ENCODE results near the gene FRK.

FRK gene

DNA sequence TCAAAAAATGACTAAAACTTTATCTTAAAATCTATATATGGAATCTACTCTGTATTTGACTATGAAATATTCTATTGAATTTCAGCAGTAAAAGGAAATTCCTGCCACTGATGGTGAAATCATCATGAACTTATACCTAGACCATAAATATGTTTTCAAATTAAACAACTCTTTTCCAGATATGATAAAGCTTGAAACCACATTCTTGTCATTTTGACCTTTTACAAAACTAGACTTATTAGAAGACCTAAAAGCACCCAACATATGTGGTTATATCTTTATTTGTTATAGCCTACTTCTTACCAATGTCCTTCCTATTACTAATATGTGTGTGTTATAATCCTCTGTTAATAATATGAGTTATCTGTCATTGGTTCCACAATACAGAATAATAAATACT lies 35.3 kb downstream of the FRK start:
- Histone ChIP-seq H3K9me3 (ENCODE audit: control insufficient read depth in 5 of 5, low read length in 5 of 5) (no peaks in the 10 kb centered on the region), H3K4me1 (ENCODE audit: control insufficient read depth in 5 of 5, insufficient read depth in 5 of 5, low read length in 5 of 5) (peaks cover 0 to 3% (median under 1%) of the 10 kb centered on the region in 5 donors), H3K9ac (ENCODE audit: low read length in 5 of 5) (no peak overlapping the region), H3K36me3 (ENCODE audit: control insufficient read depth in 5 of 5, insufficient read depth in 5 of 5, low read length in 5 of 5) (no peaks in the 10 kb centered on the region), H3K27ac (ENCODE audit: low read depth, low read length) (no peak overlapping the region), H3K27me3 (ENCODE audit: control insufficient read depth in 5 of 5, insufficient read depth in 4 of 5, low read length in 5 of 5) (no peaks in the 10 kb centered on the region), H3K4me3 (ENCODE audit: low read depth in 1 of 5, low read length in 5 of 5) (no peak overlapping the region)

DNA sequence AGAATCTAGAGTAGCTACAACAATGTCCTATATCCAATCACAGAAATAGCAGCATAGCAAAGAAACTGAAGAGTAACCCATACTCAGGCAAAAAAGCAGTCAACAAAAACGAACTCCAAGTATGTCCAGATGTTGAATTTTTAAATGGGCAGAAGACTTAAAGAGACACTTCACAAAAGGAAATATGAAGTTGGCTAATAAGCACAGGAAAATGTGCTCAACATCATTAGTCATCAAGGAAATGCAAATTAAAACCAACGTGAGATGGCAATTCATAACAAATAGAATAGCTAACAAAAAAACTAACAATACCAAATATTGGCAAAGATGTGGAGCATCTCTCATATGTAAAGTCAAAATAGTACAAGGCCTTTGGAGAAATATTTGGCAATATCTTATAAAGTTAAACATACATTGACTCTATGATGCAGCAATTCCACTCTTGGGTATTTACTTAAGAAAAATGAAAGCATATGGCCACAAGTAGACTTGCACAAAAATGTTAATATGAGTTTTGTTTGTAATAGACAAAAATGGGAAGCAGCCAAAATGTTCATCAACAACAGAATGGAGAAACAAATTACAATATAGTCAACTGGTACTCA lies 37.7 kb downstream of the FRK start:
- H3K4me1 ChIP-seq (ENCODE audit: control insufficient read depth in 5 of 5, insufficient read depth in 5 of 5, low read length in 5 of 5) = peaks cover 0 to under 1% (median 0%) of the 10 kb centered on the region in 5 donors
- H3K4me3 ChIP-seq (ENCODE audit: low read depth in 1 of 5, low read length in 5 of 5) = no peak overlapping the region
- no peaks in the 10 kb centered on the region for H3K27me3 ChIP-seq (ENCODE audit: control insufficient read depth in 5 of 5, insufficient read depth in 4 of 5, low read length in 5 of 5)
- H3K9ac ChIP-seq (ENCODE audit: low read length in 5 of 5) = no peak overlapping the region
- no peaks in the 10 kb centered on the region for H3K9me3 ChIP-seq (ENCODE audit: control insufficient read depth in 5 of 5, low read length in 5 of 5)
- H3K27ac ChIP-seq (ENCODE audit: low read depth, low read length) = no peak overlapping the region
- no peaks in the 10 kb centered on the region for H3K36me3 ChIP-seq (ENCODE audit: control insufficient read depth in 5 of 5, insufficient read depth in 5 of 5, low read length in 5 of 5)

DNA sequence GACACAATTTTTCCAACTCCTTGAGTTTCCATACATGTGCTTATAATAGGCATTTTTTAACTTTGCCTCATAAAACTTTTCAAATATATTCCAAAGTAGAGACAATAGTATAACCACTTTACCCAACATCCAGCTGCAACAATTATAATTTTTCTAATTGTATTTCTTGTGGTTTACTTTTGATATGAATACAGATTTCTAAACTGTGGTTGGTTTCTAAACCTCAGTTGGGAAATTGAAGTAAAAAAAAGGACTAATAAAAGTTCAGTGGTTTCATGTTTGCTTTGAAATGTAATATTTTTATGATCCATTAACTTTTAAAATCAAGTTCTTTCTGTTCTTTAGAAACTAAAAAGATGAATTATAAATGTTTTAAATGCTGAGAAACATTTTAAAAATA lies 40.0 kb downstream of the FRK start:
- H3K4me3 ChIP-seq (ENCODE audit: low read depth in 1 of 5, low read length in 5 of 5) = no peak overlapping the region
- H3K9me3 ChIP-seq (ENCODE audit: control insufficient read depth in 5 of 5, low read length in 5 of 5) = no peaks in the 10 kb centered on the region
- no peak overlapping the region for H3K27ac ChIP-seq (ENCODE audit: low read depth, low read length)
- peaks cover 0 to 20% (median 15%) of the 10 kb centered on the region in 5 donors for H3K4me1 ChIP-seq (ENCODE audit: control insufficient read depth in 5 of 5, insufficient read depth in 5 of 5, low read length in 5 of 5)
- H3K36me3 ChIP-seq (ENCODE audit: control insufficient read depth in 5 of 5, insufficient read depth in 5 of 5, low read length in 5 of 5) = no peaks in the 10 kb centered on the region
- H3K27me3 ChIP-seq (ENCODE audit: control insufficient read depth in 5 of 5, insufficient read depth in 4 of 5, low read length in 5 of 5) = no peaks in the 10 kb centered on the region
- H3K9ac ChIP-seq (ENCODE audit: low read length in 5 of 5) = no peak overlapping the region

DNA sequence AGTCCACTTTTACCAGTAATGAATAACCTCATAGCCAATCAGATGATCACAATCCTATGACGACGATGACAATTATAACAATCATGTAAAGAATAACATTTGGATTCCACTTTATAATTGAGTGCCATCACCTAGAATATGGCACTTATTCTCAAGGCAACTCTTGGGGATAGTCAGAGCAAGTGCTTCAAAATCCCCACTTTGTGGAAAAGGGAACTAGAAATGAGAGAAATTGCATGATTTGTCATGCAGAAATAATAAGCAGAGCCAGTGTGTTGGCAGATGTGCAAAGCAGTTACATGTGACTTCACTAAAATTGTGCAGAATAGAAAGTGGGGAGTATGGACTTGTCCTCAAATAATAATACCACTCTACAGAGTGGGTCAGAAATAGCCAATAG lies 41.3 kb downstream of the FRK start:
- H3K9me3 ChIP-seq (ENCODE audit: control insufficient read depth in 5 of 5, low read length in 5 of 5) = no peaks in the 10 kb centered on the region
- no peak overlapping the region for H3K9ac ChIP-seq (ENCODE audit: low read length in 5 of 5)
- H3K4me1 ChIP-seq (ENCODE audit: control insufficient read depth in 5 of 5, insufficient read depth in 5 of 5, low read length in 5 of 5) = peaks cover 1 to 26% (median 17%) of the 10 kb centered on the region in 5 donors
- H3K4me3 ChIP-seq (ENCODE audit: low read depth in 1 of 5, low read length in 5 of 5) = no peak overlapping the region
- H3K27ac ChIP-seq (ENCODE audit: low read depth, low read length) = no peak overlapping the region
- no peaks in the 10 kb centered on the region for H3K27me3 ChIP-seq (ENCODE audit: control insufficient read depth in 5 of 5, insufficient read depth in 4 of 5, low read length in 5 of 5)
- no peaks in the 10 kb centered on the region for H3K36me3 ChIP-seq (ENCODE audit: control insufficient read depth in 5 of 5, insufficient read depth in 5 of 5, low read length in 5 of 5)

DNA sequence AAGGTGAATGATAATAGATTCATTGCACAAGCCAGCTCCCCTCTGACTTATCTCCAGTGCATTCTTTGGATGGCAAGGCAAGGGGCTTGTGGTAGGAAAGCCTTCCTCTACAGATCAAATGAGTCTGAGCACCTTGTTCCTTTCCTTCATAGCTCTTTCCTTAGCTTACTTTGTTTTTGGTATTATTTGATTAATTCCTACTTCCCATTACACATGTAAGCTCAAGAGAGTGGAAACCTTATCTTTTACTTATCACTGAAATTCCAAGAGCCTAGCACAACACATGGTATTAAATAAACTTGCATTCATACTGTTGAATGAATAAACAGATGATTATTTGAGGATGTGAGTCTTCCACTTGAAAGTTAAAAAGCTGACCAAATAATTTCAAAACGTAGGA lies 41.7 kb downstream of the FRK start:
- Histone ChIP-seq H3K4me1 (ENCODE audit: control insufficient read depth in 5 of 5, insufficient read depth in 5 of 5, low read length in 5 of 5) (peaks cover 1 to 26% (median 17%) of the 10 kb centered on the region in 5 donors), H3K27me3 (ENCODE audit: control insufficient read depth in 5 of 5, insufficient read depth in 4 of 5, low read length in 5 of 5) (no peaks in the 10 kb centered on the region), H3K9me3 (ENCODE audit: control insufficient read depth in 5 of 5, low read length in 5 of 5) (no peaks in the 10 kb centered on the region), H3K36me3 (ENCODE audit: control insufficient read depth in 5 of 5, insufficient read depth in 5 of 5, low read length in 5 of 5) (no peaks in the 10 kb centered on the region), H3K4me3 (ENCODE audit: low read depth in 1 of 5, low read length in 5 of 5) (no peak overlapping the region), H3K27ac (ENCODE audit: low read depth, low read length) (no peak overlapping the region), H3K9ac (ENCODE audit: low read length in 5 of 5) (no peak overlapping the region)

DNA sequence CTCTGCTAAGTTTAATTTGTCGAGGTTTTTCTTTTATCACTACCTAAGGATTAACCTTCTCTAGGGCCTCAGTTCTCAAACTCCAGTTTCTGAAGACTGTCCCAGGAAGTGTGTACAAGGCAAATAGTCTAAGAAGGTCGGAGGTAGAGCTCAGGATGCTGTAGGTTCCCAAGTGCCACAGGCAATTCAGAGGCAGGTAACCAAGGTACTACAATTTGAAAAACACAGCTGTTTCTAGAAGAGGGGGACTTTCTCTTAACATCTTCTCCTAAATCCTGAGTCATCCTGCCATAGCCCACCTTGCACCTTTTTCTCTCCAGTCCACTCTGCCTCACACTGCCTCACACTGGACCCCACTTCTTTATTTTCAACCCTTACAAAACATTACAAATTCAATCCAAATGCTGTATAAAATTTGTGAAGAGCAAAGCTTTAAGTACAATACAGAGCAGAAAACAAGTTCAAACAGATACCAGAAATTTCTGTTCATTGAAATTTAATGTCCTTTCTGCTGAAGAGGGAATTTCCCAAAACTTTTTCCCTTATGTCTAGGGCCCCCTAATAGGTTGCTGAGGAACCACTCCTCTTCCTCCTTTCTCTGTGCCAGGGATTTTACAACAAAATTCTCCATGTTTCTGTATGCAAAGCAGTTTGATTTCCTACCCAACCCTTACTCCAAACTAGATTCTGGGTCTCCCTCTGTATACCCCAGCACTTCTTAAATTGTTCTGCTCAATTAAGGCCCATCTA lies 43.0 kb downstream of the FRK start:
- no peaks in the 10 kb centered on the region for H3K9me3 ChIP-seq (ENCODE audit: control insufficient read depth in 5 of 5, low read length in 5 of 5)
- H3K36me3 ChIP-seq (ENCODE audit: control insufficient read depth in 5 of 5, insufficient read depth in 5 of 5, low read length in 5 of 5) = no peaks in the 10 kb centered on the region
- H3K9ac ChIP-seq (ENCODE audit: low read length in 5 of 5) = peak overlapping the region in 1 of 5 donors; percentile 30
- H3K27me3 ChIP-seq (ENCODE audit: control insufficient read depth in 5 of 5, insufficient read depth in 4 of 5, low read length in 5 of 5) = no peaks in the 10 kb centered on the region
- H3K4me3 ChIP-seq (ENCODE audit: low read depth in 1 of 5, low read length in 5 of 5) = no peak overlapping the region
- H3K27ac ChIP-seq (ENCODE audit: low read depth, low read length) = no peak overlapping the region
- H3K4me1 ChIP-seq (ENCODE audit: control insufficient read depth in 5 of 5, insufficient read depth in 5 of 5, low read length in 5 of 5) = peaks cover 1 to 26% (median 17%) of the 10 kb centered on the region in 5 donors

DNA sequence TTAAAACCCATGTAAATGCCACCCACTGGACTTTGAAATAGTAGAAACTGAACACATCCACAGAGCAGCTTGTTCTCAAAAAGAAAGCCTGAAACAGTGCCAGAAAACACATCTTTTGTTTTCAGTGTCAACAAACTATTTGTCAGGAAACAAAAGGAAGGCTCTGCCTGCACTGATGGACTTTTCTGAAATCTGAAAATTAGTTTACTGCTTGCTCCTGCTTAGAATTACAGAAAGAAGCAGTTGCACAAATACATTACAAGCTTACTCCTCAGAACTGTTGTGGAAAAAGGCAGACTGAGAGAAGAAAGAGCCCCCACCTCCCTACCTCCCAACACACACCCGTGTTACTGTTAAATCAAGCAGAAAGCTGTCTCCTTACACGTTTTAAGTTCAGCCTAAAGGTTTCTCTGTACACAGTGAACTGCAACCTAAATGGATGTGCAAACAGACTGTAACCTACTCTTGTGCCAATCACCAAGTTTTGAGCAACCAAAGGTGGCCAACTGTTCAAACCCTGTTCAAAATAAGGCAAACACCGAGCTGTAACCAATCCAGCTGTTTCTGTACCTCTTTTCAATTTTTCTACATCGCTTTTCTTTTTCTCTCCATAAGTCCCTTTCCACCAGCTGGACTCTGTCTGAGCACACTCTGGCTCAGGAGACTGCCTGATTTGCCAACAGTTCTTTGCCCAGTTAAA lies 43.7 kb downstream of the FRK start:
- no peak overlapping the region for H3K27ac ChIP-seq (ENCODE audit: low read depth, low read length)
- no peaks in the 10 kb centered on the region for H3K27me3 ChIP-seq (ENCODE audit: control insufficient read depth in 5 of 5, insufficient read depth in 4 of 5, low read length in 5 of 5)
- no peaks in the 10 kb centered on the region for H3K36me3 ChIP-seq (ENCODE audit: control insufficient read depth in 5 of 5, insufficient read depth in 5 of 5, low read length in 5 of 5)
- peak overlapping the region in 1 of 5 donors; percentile 30 for H3K9ac ChIP-seq (ENCODE audit: low read length in 5 of 5)
- no peak overlapping the region for H3K4me3 ChIP-seq (ENCODE audit: low read depth in 1 of 5, low read length in 5 of 5)
- no peaks in the 10 kb centered on the region for H3K9me3 ChIP-seq (ENCODE audit: control insufficient read depth in 5 of 5, low read length in 5 of 5)
- H3K4me1 ChIP-seq (ENCODE audit: control insufficient read depth in 5 of 5, insufficient read depth in 5 of 5, low read length in 5 of 5) = peaks cover 1 to 26% (median 17%) of the 10 kb centered on the region in 5 donors

DNA sequence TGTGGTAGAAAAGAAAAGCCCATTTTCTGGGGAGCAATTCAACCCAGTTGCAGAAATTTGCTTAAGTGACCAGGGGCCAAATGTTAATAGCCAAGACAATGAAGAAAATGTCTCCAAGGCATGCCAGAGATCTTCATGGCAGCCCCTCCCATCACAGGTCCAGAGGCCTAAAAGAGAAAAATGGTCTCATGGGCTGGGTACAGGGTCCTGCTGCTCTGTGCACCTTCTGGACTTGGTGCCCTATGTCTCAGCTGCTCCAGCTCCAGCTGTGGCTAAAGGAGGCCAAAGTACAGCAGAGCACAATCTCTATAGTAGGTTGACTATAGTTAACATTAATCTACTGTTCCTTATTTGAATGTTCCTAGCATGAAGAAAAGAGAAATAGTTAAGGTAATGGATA lies 44.7 kb downstream of the FRK start:
- H3K9ac ChIP-seq (ENCODE audit: low read length in 5 of 5) = no peak overlapping the region
- no peak overlapping the region for H3K27ac ChIP-seq (ENCODE audit: low read depth, low read length)
- no peaks in the 10 kb centered on the region for H3K27me3 ChIP-seq (ENCODE audit: control insufficient read depth in 5 of 5, insufficient read depth in 4 of 5, low read length in 5 of 5)
- H3K4me3 ChIP-seq (ENCODE audit: low read depth in 1 of 5, low read length in 5 of 5) = no peak overlapping the region
- H3K36me3 ChIP-seq (ENCODE audit: control insufficient read depth in 5 of 5, insufficient read depth in 5 of 5, low read length in 5 of 5) = no peaks in the 10 kb centered on the region
- no peaks in the 10 kb centered on the region for H3K9me3 ChIP-seq (ENCODE audit: control insufficient read depth in 5 of 5, low read length in 5 of 5)
- H3K4me1 ChIP-seq (ENCODE audit: control insufficient read depth in 5 of 5, insufficient read depth in 5 of 5, low read length in 5 of 5) = peaks cover 1 to 26% (median 17%) of the 10 kb centered on the region in 5 donors

DNA sequence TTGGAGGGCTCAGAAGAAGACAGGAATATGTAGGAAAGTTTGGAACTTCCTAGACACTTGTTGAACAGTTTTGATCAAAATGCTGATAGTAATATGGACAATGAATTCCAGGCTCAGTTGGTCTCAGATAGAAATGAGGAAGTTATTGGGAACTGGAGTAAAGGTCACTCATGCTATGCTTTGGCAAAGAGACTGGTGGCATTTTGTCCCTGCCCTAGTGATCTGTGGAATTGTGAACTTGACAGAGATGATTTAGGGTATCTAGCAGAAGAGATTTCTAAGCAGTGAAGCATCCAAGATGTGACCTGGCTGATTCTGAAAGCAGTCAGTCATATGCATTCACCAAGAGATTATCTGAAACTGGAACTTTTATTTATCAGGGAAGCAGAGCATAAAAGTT lies 45.1 kb downstream of the FRK start:
- Histone ChIP-seq H3K9ac (ENCODE audit: low read length in 5 of 5) (no peak overlapping the region), H3K4me3 (ENCODE audit: low read depth in 1 of 5, low read length in 5 of 5) (no peak overlapping the region), H3K36me3 (ENCODE audit: control insufficient read depth in 5 of 5, insufficient read depth in 5 of 5, low read length in 5 of 5) (no peaks in the 10 kb centered on the region), H3K9me3 (ENCODE audit: control insufficient read depth in 5 of 5, low read length in 5 of 5) (no peaks in the 10 kb centered on the region), H3K4me1 (ENCODE audit: control insufficient read depth in 5 of 5, insufficient read depth in 5 of 5, low read length in 5 of 5) (peaks cover 1 to 28% (median 17%) of the 10 kb centered on the region in 5 donors), H3K27ac (ENCODE audit: low read depth, low read length) (no peak overlapping the region), H3K27me3 (ENCODE audit: control insufficient read depth in 5 of 5, insufficient read depth in 4 of 5, low read length in 5 of 5) (no peaks in the 10 kb centered on the region)

DNA sequence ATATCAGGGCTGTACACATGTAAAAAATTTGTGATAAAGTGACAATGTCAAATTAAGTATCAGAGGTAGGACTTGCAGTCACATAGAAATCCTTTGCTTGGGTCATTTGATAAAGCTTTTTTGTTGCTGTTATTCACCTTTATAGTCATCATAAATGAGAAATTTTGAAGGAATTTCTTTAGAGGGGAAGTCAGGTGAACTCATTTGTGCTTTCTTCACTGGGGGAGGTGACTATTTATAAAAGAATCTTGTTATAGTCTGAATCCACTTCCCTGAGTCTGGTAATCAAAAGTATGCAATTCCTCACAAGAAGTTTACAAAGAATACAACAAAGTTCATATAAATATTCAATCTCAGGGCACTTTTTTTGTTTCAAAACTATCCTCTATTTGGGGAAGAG lies 47.7 kb downstream of the FRK start:
- no peaks in the 10 kb centered on the region for H3K9me3 ChIP-seq (ENCODE audit: control insufficient read depth in 5 of 5, low read length in 5 of 5)
- H3K9ac ChIP-seq (ENCODE audit: low read length in 5 of 5) = no peak overlapping the region
- H3K27ac ChIP-seq (ENCODE audit: low read depth, low read length) = no peak overlapping the region
- no peaks in the 10 kb centered on the region for H3K36me3 ChIP-seq (ENCODE audit: control insufficient read depth in 5 of 5, insufficient read depth in 5 of 5, low read length in 5 of 5)
- H3K4me3 ChIP-seq (ENCODE audit: low read depth in 1 of 5, low read length in 5 of 5) = no peak overlapping the region
- H3K4me1 ChIP-seq (ENCODE audit: control insufficient read depth in 5 of 5, insufficient read depth in 5 of 5, low read length in 5 of 5) = peaks cover 1 to 35% (median 23%) of the 10 kb centered on the region in 5 donors
- H3K27me3 ChIP-seq (ENCODE audit: control insufficient read depth in 5 of 5, insufficient read depth in 4 of 5, low read length in 5 of 5) = no peaks in the 10 kb centered on the region

Measured in subcutaneous abdominal adipose tissue (tissue), 5 donors.